SJSA1 (cell line): ENCODE measurements around the gene ZBED5. TPM values are rescaled to one million over a fixed set of nuclear protein-coding genes. Genes with fewer than 3 reads are reported as not detected.

Source experiments
- DNase-seq, 2 experiments: peaks; one replicate each; pipeline ENCODE4 v3.0.0-alpha.2; 2015 to 2020; ENCODE audit warnings: low spot score in 2 of 2, low read depth in 1 of 2
- H3K27ac ChIP-seq: fragments of 250-450 bp; sonication (Bioruptor Pico); 2 replicates; pipeline ENCODE4 v1.5.1; 2020; ENCODE audit warnings: mild to moderate bottlenecking, moderate library complexity
- H3K27me3 ChIP-seq: fragments of 250-450 bp; sonication (Bioruptor Pico); replicated peaks from 2 replicates; pipeline ENCODE4 v1.5.1; 2020; ENCODE audit warnings: mild to moderate bottlenecking, moderate library complexity
- H3K36me3 ChIP-seq: fragments of 250-450 bp; sonication (Bioruptor Pico); 2 replicates; pipeline ENCODE4 v1.5.1; 2020; ENCODE audit warnings: mild to moderate bottlenecking
- H3K4me1 ChIP-seq: fragments of 250-450 bp; sonication (Bioruptor Pico); replicated peaks from 2 replicates; pipeline ENCODE4 v1.6.1; 2021; ENCODE audit warnings: mild to moderate bottlenecking
- H3K4me3 ChIP-seq: fragments of 250-450 bp; sonication (Bioruptor Pico); 2 replicates; pipeline ENCODE4 v1.5.1; 2020; ENCODE audit warnings: mild to moderate bottlenecking
- H3K9me3 ChIP-seq: fragments of 250-450 bp; sonication (Bioruptor Pico); replicated peaks from 2 replicates; pipeline ENCODE4 v1.5.1; 2020; ENCODE audit warnings: mild to moderate bottlenecking
- total RNA-seq: library from RNA; depleted of rRNA; stranded (reverse); fragments of >200 nt; shearing (Covaris generic); gene quantifications from 2 replicates; pipeline ENCODE4 v1.2.3, GENCODE V29; 2014

ZBED5 gene
- total RNA-seq, 1 experiment from 2014 or later = 29.5 TPM

DNA sequence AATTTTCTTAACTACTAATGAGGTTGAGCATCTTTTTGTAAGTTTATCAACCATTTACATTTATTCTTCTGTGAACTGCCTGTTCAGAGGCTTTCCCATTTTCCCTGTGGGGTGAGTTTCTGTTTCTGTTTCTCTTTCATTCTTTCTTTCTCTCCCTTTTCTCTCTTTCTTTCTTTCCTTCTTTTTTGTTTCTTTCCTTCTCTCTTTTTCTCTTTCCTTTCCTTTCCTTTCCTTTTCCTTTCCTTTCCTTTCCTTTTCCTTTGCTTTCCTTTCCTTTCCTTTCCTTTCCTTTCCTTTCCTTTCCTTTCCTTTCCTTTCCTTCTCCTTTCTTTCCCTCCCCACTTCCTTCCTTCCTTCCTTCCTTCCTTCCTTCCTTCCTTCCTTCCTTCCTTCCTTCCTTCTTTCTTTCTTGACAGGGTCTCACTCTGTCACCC, 8.0 kb upstream of the ZBED5 start:
- Histone ChIP-seq H3K9me3 (no peaks in the 10 kb centered on the region), H3K27ac (no peak overlapping the region), H3K4me1 (peaks cover 28% of the 10 kb centered on the region), H3K36me3 (no peaks in the 10 kb centered on the region), H3K27me3 (no peaks in the 10 kb centered on the region), H3K4me3 (no peak overlapping the region)
- no peak for DNase-seq

DNA sequence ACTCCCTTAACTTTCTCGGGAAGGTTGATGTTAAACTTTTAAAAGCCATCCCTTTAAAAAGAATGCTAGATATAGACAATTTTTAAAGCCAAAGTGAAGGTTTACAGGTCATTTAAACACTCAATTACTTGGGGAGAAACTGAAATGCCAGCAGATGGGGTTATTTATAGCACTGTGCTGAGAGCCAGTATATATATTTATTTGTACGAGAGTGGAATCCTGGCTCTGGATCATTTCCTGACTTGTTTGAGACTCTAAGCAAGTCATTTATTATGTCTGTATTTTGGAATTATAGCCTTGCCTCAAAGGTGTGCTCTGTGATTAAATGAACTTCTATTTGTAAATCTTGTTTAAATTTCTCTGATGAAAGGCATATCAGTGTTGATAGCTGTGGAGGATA, 6.8 kb upstream of the ZBED5 start:
- no peak for DNase-seq
- H3K27me3 ChIP-seq = no peaks in the 10 kb centered on the region

DNA sequence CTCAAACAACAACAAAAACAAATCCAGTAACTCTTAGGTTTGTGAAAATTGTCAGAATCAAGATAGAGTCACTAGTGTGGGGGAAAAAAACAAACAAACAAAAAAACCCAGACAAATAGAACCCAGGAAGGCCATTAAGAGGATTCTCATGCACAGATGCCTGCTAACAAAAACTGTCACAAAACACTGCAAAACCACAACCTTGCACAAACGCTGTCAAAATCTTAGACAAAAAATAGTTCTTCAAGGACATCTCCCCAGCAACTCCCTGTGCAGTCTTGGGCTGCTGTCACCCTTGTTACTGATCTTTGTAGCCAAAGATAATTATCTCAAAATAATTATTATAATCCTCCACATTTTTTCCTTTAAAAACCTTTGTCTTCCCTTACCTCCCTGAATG, 4.6 kb upstream of the ZBED5 start:
- H3K9me3 ChIP-seq = no peaks in the 10 kb centered on the region
- peaks cover 3% of the 10 kb centered on the region for H3K36me3 ChIP-seq
- H3K4me1 ChIP-seq = peaks cover 28% of the 10 kb centered on the region
- peak overlapping the region; percentile 29 for H3K27ac ChIP-seq
- no peaks in the 10 kb centered on the region for H3K27me3 ChIP-seq
- peak; percentile 49 to 80 for DNase-seq
- no peak overlapping the region for H3K4me3 ChIP-seq

More for the DNA sequence above, 6.8 kb upstream of the ZBED5 start:
- no peak overlapping the region for H3K4me3 ChIP-seq
- H3K27ac ChIP-seq = no peak overlapping the region
- peaks cover 28% of the 10 kb centered on the region for H3K4me1 ChIP-seq
- no peaks in the 10 kb centered on the region for H3K36me3 ChIP-seq
- H3K9me3 ChIP-seq = no peaks in the 10 kb centered on the region

DNA sequence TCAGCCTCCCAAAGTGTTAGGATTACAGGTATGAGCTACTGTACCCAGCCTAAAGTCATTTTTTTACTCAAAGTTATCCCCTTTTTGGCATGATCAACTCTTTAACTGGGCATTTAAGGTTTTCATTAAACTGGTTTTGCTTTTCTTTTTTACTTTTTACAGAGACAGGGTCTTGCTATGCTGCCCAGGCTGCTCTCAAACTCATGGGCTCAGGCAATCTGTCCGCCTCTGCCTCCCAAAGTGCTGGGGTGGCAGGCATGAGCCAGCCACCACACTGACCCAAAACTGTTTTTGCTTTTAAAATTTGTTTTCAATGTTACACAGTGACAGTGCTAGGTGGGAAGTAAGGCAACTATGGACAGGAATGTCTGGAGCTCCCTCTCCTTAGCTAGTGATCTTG, 3.9 kb upstream of the ZBED5 start:
- DNase-seq = no peak
- Histone ChIP-seq H3K36me3 (peaks cover 9% of the 10 kb centered on the region), H3K9me3 (no peaks in the 10 kb centered on the region), H3K4me1 (peaks cover 28% of the 10 kb centered on the region), H3K27me3 (no peaks in the 10 kb centered on the region), H3K27ac (peak overlapping the region; percentile 29), H3K4me3 (no peak overlapping the region)

DNA sequence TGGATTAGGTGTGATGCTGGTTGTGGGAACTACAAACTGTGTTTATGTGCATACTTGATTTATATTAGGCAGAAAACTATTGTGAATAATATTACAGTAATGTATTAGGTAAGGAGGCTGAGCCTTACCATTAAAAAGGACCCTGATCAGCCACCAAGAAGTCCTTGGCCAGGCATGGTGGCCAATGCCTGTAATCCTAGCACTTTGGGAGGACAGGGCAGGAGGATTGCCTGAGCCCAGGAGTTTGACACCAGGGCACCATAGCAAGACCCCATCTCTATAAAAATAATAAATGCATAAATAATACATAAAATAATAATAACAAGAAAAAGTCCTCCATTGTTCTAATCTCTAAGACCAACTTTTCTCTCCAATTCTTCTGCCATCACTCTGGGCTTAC, 3.2 kb upstream of the ZBED5 start:
- H3K4me3 ChIP-seq = no peak overlapping the region
- peaks cover 15% of the 10 kb centered on the region for H3K36me3 ChIP-seq
- H3K27ac ChIP-seq = no peak overlapping the region
- H3K9me3 ChIP-seq = no peaks in the 10 kb centered on the region
- no peak for DNase-seq
- H3K4me1 ChIP-seq = peaks cover 34% of the 10 kb centered on the region
- H3K27me3 ChIP-seq = no peaks in the 10 kb centered on the region

DNA sequence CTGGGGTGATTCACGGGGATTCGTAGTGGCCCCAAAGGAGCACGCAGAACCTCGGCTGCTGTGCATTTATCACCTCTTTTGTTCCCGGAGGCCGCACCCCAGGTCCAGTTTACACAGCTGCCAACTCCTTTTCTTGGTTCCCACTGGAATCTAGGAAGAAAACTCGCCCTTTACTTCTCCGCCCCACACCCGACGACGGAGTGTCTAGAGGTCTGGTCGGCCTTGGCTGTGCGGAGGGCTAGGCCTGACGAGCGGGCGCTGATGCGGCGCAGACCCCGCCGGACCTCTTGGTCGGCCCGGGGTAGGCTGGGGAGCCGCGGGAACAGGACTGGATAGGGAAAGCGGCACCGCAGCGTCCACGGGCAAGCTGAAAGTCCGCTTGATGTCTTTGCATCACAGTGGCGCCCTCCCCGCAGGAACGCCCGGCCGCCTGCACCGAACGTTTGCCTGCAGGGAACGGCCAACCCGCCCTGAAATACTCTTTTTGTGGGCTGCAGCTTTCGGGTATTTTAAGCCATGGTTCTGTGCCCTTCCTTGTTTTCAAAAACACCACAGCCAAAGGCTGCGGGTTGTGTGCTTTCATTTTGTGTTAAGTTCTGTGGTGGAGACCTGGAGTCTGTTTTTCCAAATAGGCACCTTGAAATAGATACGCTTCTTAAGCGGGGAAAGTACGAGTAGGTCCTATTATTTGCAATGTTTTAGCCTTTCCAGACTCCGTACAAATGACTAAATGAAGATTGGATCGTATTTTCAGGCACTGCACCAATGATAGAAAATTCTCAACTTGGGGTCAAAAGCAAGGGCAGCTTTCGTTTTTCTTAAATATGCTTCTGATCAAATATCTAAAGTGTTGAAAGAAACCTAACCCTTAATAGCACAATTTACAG, 829 bp upstream of the ZBED5 start:
- no peaks in the 10 kb centered on the region for H3K9me3 ChIP-seq
- peaks cover 39% of the 10 kb centered on the region for H3K36me3 ChIP-seq
- no peaks in the 10 kb centered on the region for H3K27me3 ChIP-seq
- H3K27ac ChIP-seq = peak overlapping the region; percentile 80
- peaks cover 27% of the 10 kb centered on the region for H3K4me1 ChIP-seq
- H3K4me3 ChIP-seq = peak overlapping the region; percentile 67
- DNase-seq = peak in 1 of 2 experiments; percentile 66

DNA sequence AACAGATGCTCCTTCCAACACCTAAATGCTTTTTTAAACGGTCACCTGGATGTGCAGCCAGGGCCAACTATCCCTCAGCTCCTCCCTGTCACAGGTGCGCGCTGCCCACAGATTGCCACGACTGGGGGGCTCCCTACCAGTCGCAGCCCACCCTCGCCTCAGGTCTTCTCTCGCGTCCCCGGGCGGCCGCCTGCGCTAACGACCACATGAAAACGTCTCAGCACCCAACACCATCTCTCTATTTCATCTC, 469 bp downstream of the ZBED5 start:
- peak overlapping the region; percentile 67 for H3K4me3 ChIP-seq
- peak overlapping the region; percentile 80 for H3K27ac ChIP-seq
- no peaks in the 10 kb centered on the region for H3K27me3 ChIP-seq
- DNase-seq = no peak
- H3K4me1 ChIP-seq = peaks cover 16% of the 10 kb centered on the region
- H3K36me3 ChIP-seq = peaks cover 52% of the 10 kb centered on the region
- H3K9me3 ChIP-seq = no peaks in the 10 kb centered on the region

DNA sequence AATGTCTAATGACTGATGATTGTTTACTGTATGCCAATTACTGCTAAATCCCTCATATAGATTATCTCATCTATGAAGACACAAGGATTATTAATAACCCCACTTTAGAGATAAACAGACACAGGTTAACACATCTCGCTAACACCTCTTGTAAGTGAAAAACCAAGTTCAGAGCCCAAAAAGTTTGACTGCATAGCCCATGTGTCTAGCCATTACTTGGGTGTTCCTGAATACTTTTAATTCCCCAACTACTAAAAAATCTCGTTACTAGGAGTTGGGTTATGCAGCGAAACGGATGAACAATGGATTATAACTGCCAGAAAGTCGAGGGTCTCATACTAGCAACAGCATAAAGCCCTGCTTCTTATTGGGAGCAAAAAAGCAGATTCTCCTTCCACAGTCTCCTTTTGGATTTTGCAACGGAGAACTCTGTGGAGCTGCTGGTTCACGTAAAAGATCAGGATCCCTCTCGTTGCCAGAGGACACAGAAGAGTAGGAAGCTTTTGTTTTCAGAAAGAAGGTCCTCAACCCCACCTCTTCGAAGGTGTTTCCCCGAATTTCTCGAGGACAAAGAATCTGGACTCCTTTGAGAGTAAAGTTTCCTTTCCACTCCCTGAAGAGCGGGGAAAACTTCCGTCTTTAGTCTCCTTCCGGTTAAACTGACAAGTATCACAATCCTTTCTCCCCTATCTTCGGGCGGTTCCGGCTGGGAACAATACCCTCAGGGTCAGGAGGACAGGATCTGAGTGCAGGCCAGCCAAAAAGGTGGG, 979 bp downstream of the ZBED5 start:
- DNase-seq = peak; percentile 10 to 59
- H3K36me3 ChIP-seq = peaks cover 57% of the 10 kb centered on the region
- peak overlapping the region; percentile 80 for H3K27ac ChIP-seq
- H3K9me3 ChIP-seq = no peaks in the 10 kb centered on the region
- H3K4me3 ChIP-seq = peak overlapping the region; percentile 67
- H3K27me3 ChIP-seq = no peaks in the 10 kb centered on the region
- peaks cover 11% of the 10 kb centered on the region for H3K4me1 ChIP-seq

DNA sequence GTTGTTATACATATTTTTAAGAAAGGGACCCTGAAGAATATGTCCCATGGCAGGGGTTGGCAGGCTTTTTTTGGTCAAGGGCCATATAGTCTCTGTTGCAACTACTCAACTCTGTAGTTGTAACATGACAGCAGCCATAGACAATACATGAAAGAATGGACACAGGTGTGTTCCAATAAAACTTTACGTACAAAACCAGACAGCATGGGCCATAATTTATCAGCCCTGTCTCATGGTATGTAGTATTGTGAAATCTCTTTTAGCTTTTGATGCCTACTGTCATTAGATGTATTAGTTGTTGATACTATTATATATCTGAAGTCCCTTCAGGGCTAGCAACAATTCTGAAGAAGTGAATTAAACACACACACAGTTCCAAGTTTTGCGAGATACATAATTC, 2.6 kb downstream of the ZBED5 start:
- peaks cover 65% of the 10 kb centered on the region for H3K36me3 ChIP-seq
- H3K9me3 ChIP-seq = no peaks in the 10 kb centered on the region
- no peak overlapping the region for H3K4me3 ChIP-seq
- no peak overlapping the region for H3K27ac ChIP-seq
- no peaks in the 10 kb centered on the region for H3K27me3 ChIP-seq
- DNase-seq = no peak
- H3K4me1 ChIP-seq = peaks cover 8% of the 10 kb centered on the region

DNA sequence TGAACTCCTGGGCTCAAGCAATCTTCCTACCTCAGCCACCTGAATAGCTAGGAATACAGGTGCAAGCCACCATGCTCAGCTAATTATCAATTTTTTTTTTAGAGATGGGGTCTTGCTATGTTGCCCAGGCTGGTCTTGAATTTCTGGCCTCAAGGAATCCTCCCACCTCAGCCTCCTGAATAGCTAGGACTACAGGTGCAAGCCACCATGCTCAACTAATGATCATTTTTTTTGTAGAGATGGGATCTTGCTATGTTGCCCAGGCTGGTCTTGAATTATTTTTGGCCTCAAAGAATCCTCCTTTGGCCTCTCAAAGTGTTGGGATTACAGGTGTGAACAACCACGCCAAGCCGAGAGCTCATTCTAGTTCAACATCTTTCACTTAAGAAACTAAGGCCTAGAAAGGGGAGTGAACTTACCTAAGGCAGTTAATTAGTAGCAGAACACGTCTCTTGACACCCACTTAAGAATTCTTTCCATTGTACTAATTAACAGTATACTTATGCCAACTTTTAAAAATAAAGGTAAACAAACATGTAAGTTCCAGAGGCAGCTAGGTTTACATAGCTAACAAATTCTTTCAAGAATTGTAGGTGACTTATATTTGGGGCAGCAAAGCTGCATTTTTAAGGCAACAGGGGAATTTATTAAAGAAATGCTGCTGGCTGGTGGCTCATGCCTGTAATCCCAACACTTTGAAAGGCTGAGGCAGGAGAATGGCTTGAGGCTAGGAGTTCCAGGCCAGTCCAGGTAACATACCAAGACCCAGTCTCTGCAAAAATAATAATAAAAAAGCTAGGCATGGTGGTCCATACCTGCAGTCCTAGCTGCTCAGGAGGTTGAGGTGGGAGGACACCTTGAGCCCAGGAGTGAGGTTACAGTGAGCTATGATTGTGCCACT, 9.6 kb downstream of the ZBED5 start:
- DNase-seq = no peak
- Histone ChIP-seq H3K27me3 (no peaks in the 10 kb centered on the region), H3K4me1 (no peaks in the 10 kb centered on the region), H3K36me3 (peaks cover 21% of the 10 kb centered on the region), H3K4me3 (no peak overlapping the region), H3K27ac (no peak overlapping the region), H3K9me3 (no peaks in the 10 kb centered on the region)

DNA sequence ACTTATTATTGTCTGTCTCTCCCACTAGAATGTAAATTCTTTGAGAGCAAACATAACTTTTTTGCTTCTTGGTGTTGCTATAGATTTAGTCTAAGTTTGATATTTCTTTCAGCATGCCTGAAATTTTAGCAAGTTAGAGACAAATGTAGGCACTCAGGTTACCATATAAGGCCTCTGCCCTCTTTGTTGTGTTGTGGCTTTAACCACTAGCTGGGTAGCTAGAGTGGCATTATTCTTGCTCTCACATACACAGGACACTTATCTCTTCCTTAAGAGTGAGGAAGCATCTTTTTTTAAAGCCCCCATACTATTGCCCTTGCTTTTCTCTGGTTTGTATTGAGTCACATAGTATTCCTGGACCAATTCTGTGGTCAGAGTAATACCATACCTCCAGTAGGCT, 11.2 kb downstream of the ZBED5 start:
- Histone ChIP-seq H3K36me3 (peaks cover 6% of the 10 kb centered on the region), H3K4me3 (no peak overlapping the region), H3K9me3 (no peaks in the 10 kb centered on the region), H3K27me3 (no peaks in the 10 kb centered on the region), H3K4me1 (no peaks in the 10 kb centered on the region), H3K27ac (no peak overlapping the region)
- no peak for DNase-seq

DNA sequence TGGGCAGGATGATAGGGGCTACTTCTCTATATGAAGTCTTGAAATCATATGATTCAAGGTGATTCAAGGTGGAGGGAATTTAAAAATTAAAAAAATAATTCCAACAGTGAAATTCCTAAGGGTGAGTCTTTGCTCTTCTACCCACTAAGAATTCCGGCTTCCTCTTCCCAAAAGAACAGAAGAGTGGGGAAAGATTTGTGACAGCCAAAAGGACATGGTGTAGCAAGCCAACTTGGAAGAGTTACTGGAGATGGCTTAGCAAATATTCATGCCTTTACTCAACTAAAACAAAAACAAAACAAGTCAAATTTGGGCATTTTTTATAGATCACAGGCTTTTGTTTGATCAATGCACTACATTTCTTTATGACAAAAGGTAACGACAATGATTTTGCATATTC, 12.3 kb downstream of the ZBED5 start:
- no peaks in the 10 kb centered on the region for H3K36me3 ChIP-seq
- no peaks in the 10 kb centered on the region for H3K9me3 ChIP-seq
- no peaks in the 10 kb centered on the region for H3K4me1 ChIP-seq
- H3K4me3 ChIP-seq = no peak overlapping the region
- H3K27ac ChIP-seq = no peak overlapping the region
- H3K27me3 ChIP-seq = no peaks in the 10 kb centered on the region
- DNase-seq = no peak

DNA sequence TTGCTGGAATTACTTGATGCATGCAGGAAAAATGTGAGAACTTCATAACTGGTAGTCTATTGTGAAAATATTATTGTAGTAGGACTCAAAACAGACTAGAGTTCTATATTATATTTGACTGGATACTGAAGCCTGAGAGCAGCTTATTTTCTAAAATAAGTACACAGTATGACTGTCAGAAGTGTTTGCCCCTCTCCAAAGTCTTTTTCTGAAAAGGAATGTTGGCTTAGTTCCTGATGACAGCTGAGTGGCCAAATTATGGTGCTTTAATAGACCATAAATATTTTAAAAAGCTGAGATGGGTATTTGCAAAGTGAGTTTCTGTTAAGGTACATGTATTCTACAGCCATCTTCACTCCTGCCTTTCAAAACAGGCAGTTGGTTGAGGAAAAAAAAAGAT, 13.1 kb downstream of the ZBED5 start:
- Histone ChIP-seq H3K27ac (no peak overlapping the region), H3K36me3 (no peaks in the 10 kb centered on the region), H3K9me3 (no peaks in the 10 kb centered on the region), H3K4me1 (no peaks in the 10 kb centered on the region), H3K4me3 (no peak overlapping the region), H3K27me3 (no peaks in the 10 kb centered on the region; the same call in 1 of the 2 replicates)
- DNase-seq = no peak
